K562 (cell line): ENCODE measurements around the gene EMD. TPM values are rescaled to one million over a fixed set of nuclear protein-coding genes. Genes with fewer than 3 reads are reported as not detected.

Source experiments
- ARID2 ChIP-seq: fragments of 450-650 bp; IDR thresholded peaks from 2 replicates; pipeline ENCODE4 v1.6.1; 2017; ENCODE audit warnings: antibody characterized with exemption, mild to moderate bottlenecking
- CAMTA2 ChIP-seq: fragments of 250-450 bp; sonication (Bioruptor Pico); conservative IDR thresholded peaks from 2 replicates; pipeline ENCODE4 v1.5.1; 2022
- HDAC2 ChIP-seq: fragments of 450-650 bp; IDR thresholded peaks from 2 replicates; pipeline ENCODE4 v1.6.1; 2016; ENCODE audit warnings: mild to moderate bottlenecking
- HNRNPUL1 ChIP-seq: fragments of 200-400 bp; formaldehyde crosslinking; IDR thresholded peaks from 2 replicates; pipeline ENCODE4 v1.6.1; 2017; ENCODE audit warnings: low read length
- MYNN ChIP-seq, 2 experiments: sonication (generic); formaldehyde crosslinking in 1 of 2; IDR thresholded peaks; 2 replicates each; pipeline versions ENCODE4 v1.5.0 to v1.6.1; 2016 to 2020; ENCODE audit warnings: antibody characterized with exemption in 1 of 2, missing genetic modification reagents in 1 of 2
- ZFP36 ChIP-seq: fragments of 150-350 bp; IDR thresholded peaks from 2 replicates; pipeline ENCODE4 v1.6.1; 2018; ENCODE audit warnings: low read length, low read depth; ENCODE audit not compliant: partially characterized antibody
- ZNF561 ChIP-seq: fragments of 450-650 bp; formaldehyde crosslinking; conservative IDR thresholded peaks from 2 replicates; pipeline ENCODE4 v1.4.0; 2020; ENCODE audit warnings: mild to moderate bottlenecking, moderate library complexity
- ZNF699 ChIP-seq: fragments of 250-450 bp; sonication (Bioruptor Pico); IDR thresholded peaks from 2 replicates; pipeline ENCODE4 v1.8.0; 2021; ENCODE audit warnings: mild to moderate bottlenecking, moderate library complexity; ENCODE audit not compliant: insufficient replicate concordance
- polyA plus RNA-seq, 8 experiments: library from polyadenylated mRNA; depleted of rRNA in 4 of 8; stranded (reverse) in 5 of 8; unstranded in 3 of 8; fragments of >200 nt; fragmentation: Nextera tagmentation in 2 of 8; fragmentation: Illumina TruSeq in 1 of 8; extraction: Ambion mirVana in 2 of 8; extraction: Trizol in 1 of 8; gene quantifications; 2 replicates each; pipeline versions ENCODE4 v1.2.1 to v1.2.3, GENCODE V29; 2011 to 2014; ENCODE audit warnings: inconsistent platforms in 1 of 8, missing spikeins in 1 of 8
- total RNA-seq, 7 experiments: library from RNA; depleted of rRNA in 6 of 7; stranded (reverse); fragments of >200 nt in 6 of 7; fragmentation: Illumina TruSeq in 2 of 7; extraction: Trizol in 2 of 7; gene quantifications; 2 replicates each; pipeline versions ENCODE4 v1.2.1 to v1.2.3, GENCODE V29; 2011 to 2021; ENCODE audit warnings: low replicate concordance in 1 of 7
- TF ChIP-seq, protein P1 (sequence below): fragments of 250-450 bp; sonication (Bioruptor Pico); IDR thresholded peaks from 2 replicates; pipeline ENCODE4 v1.5.1; 2021; ENCODE audit warnings: mild to moderate bottlenecking
- TF ChIP-seq, protein P2 (sequence below): sonication (generic); formaldehyde crosslinking; IDR thresholded peaks from 2 replicates; pipeline ENCODE4 v1.8.0; 2022; ENCODE audit warnings: mild to moderate bottlenecking, missing genetic modification reagents
- TF ChIP-seq, protein P3 (sequence below), 2 experiments: IDR thresholded peaks; 2 replicates each; pipeline ENCODE4 v1.6.1; 2011; ENCODE audit warnings: borderline replicate concordance in 1 of 2, control low read depth in 1 of 2, low read depth in 1 of 2, low read length in 1 of 2, mild to moderate bottlenecking in 1 of 2, mixed read lengths in 1 of 2, moderate library complexity in 1 of 2; ENCODE audit not compliant: insufficient read depth in 1 of 2, insufficient read length in 1 of 2, poor library complexity in 1 of 2, severe bottlenecking in 1 of 2; ENCODE audit errors: extremely low read depth in 1 of 2

The EMD gene
- total and polyA plus RNA-seq, 9 of the 15 experiments (the other 6 are each of a cell fraction or from before 2014, with no cell fraction given), result 2.3 to 206 (median 61.9) TPM

DNA sequence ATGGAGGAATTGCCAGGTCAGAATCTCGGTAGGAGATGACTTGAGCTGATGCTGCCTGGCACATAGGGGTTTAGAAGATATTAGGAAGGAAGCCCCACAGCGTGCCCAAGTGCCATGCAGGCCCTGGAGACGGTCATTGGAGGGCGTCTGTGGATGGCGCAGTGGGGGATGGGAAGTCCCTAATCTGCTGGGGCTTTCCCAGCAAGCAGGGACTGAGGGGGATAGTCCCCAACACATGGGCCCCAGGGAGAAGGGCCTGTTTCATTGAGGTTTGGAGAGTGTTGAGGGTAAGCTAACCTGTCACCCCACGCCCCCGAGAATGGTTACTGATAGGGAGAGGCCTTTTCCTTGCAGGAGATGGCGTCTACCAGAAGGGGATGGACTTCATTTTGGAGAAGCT is 40.1 kb downstream of the EMD start (continued):
- no peak for TF ChIP-seq ARID2
- TF ChIP-seq, protein P1, sequence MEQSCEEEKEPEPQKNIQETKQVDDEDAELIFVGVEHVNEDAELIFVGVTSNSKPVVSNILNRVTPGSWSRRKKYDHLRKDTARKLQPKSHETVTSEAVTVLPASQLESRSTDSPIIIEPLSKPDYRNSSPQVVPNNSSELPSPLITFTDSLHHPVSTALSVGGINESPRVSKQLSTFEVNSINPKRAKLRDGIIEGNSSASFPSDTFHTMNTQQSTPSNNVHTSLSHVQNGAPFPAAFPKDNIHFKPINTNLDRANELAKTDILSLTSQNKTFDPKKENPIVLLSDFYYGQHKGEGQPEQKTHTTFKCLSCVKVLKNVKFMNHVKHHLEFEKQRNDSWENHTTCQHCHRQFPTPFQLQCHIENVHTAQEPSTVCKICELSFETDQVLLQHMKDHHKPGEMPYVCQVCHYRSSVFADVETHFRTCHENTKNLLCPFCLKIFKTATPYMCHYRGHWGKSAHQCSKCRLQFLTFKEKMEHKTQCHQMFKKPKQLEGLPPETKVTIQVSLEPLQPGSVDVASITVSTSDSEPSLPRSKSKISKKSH (CRISPR knock-in tag), result no peak
- TF ChIP-seq CAMTA2 (CRISPR knock-in tag), result no peak
- TF ChIP-seq ZNF561 (CRISPR knock-in tag), result no peak
- no peak for TF ChIP-seq HDAC2
- TF ChIP-seq, protein P2, sequence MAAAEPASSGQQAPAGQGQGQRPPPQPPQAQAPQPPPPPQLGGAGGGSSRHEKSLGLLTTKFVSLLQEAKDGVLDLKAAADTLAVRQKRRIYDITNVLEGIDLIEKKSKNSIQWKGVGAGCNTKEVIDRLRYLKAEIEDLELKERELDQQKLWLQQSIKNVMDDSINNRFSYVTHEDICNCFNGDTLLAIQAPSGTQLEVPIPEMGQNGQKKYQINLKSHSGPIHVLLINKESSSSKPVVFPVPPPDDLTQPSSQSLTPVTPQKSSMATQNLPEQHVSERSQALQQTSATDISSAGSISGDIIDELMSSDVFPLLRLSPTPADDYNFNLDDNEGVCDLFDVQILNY, result no peak
- no peak for TF ChIP-seq ZFP36
- TF ChIP-seq MYNN (IDR thresholded peaks at IDR 0.05), result no peak
- no peak for TF ChIP-seq MYNN (CRISPR knock-in tag; IDR thresholded peaks at IDR 0.05)
- TF ChIP-seq, protein P3, sequence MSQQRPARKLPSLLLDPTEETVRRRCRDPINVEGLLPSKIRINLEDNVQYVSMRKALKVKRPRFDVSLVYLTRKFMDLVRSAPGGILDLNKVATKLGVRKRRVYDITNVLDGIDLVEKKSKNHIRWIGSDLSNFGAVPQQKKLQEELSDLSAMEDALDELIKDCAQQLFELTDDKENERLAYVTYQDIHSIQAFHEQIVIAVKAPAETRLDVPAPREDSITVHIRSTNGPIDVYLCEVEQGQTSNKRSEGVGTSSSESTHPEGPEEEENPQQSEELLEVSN (IDR thresholded peaks at IDR 0.05; ENCODE audit: borderline replicate concordance in 1 of 2, extremely low read depth in 1 of 2, insufficient read depth in 1 of 2, insufficient read length in 1 of 2, low read depth in 1 of 2, low read length in 1 of 2, poor library complexity in 1 of 2, severe bottlenecking in 1 of 2), result no peak
- no peak for TF ChIP-seq HNRNPUL1
- no peak for TF ChIP-seq ZNF699 (CRISPR knock-in tag)
